ENCODE results near the gene LRPPRC.
"Not testable (repeated sequence)": the region's sequence is repeated elsewhere in the genome, so short reads cannot be mapped to it uniquely, and the experiment has no call there.

Gene LRPPRC

GRCh38 chr2:43924463-43924862 is 71.3 kb downstream of the LRPPRC start:
- TF ChIP-seq, protein P1, sequence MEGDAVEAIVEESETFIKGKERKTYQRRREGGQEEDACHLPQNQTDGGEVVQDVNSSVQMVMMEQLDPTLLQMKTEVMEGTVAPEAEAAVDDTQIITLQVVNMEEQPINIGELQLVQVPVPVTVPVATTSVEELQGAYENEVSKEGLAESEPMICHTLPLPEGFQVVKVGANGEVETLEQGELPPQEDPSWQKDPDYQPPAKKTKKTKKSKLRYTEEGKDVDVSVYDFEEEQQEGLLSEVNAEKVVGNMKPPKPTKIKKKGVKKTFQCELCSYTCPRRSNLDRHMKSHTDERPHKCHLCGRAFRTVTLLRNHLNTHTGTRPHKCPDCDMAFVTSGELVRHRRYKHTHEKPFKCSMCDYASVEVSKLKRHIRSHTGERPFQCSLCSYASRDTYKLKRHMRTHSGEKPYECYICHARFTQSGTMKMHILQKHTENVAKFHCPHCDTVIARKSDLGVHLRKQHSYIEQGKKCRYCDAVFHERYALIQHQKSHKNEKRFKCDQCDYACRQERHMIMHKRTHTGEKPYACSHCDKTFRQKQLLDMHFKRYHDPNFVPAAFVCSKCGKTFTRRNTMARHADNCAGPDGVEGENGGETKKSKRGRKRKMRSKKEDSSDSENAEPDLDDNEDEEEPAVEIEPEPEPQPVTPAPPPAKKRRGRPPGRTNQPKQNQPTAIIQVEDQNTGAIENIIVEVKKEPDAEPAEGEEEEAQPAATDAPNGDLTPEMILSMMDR (IDR thresholded peaks at IDR 0.05; ENCODE audit: low read depth, low read length, missing control alignments) = no peak
- H3K4me3 ChIP-seq (ENCODE audit: low read depth, low read length) = no peak overlapping the region
- DNase-seq (ENCODE audit: low read depth) = no peak

DNA sequence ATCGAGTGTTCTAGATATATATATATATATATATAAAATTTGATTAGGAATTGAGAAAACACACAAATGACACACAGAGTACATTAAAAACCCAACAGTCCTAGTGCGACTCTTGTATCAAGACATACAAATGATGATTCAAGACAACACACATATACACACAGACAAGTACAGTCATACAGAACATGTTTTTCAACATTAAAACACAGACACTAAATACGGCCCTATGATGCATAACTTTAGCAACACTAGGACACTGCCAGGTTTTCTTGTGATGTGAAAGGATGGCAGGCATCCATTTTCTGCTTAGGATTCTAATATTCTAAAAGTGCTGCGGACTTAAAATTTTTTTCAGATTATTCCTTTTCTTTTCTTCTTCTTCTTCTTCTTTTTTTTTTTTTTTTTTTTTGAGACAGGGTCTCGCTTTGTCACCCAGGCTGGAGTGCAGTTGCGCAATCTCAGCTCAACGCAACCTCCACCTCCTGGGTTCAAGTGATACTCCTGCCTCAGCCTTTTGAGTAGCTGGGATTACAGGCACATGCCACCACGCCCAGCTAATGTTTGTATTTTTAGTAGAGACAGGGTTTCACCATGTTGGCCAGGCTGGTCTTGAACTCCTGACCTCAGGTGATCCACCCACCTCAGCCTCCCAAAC is 84.5 kb downstream of the LRPPRC start:
- H3K4me3 ChIP-seq (ENCODE audit: low read depth, low read length); DNase-seq (ENCODE audit: low read depth): not testable (repeated sequence)

DNA sequence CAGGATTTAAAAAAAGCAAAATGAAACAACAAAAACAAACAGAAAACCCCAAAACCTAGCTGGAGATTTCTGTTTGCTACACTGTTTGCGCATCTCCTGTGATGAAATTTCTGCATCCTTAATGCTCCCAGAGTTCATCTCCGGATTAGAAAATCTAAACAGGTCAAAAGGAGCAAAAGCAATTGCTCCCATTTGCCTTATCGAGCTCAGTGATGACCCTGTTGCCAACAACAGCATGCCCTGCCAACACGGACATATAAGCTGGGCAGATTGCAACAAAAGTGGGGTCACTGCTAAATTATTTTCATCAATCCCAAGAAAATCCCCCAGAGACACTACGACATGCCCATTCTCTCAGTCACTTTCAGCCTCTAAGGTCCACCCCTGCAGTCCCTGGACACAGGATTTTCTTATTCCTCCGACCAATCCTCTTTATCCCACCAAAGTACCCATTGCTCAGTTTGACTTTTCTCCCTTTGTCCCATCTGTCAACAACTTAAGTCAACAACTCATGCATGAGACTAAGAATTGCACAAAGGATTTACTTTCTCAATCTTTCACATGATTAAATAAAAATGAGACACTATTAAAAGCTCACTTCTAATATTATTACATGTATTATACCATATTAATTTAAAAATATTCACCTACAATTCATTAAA is 89.2 kb downstream of the LRPPRC start:
- DNase-seq (ENCODE audit: low read depth) = no peak
- TF ChIP-seq, protein P1 (IDR thresholded peaks at IDR 0.05; ENCODE audit: low read depth, low read length, missing control alignments) = no peak
- no peak overlapping the region for H3K4me3 ChIP-seq (ENCODE audit: low read depth, low read length)

DNA sequence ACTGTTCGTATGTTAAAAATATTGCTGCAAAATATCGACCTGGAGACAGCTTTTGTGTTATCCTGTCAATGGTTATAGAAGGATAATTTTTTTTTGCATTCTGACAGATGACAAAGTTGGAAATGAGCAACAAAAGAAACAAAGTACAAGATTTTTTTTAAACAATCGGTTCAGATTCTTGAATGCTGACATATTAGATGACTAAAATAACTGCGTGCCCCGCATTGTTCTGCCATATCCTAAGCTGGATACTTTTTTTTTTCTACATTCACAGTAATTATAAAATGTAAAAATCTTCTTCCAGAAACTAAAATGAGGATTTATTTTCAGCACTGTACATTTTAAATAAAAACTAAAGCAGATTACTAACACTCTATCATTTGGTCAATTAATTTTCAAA is 89.9 kb downstream of the LRPPRC start:
- DNase-seq (ENCODE audit: low read depth) = no peak
- TF ChIP-seq, protein P1 (IDR thresholded peaks at IDR 0.05; ENCODE audit: low read depth, low read length, missing control alignments) = no peak
- no peak overlapping the region for H3K4me3 ChIP-seq (ENCODE audit: low read depth, low read length)

- H3K4me3 ChIP-seq (ENCODE audit: low read depth, low read length) = no peak overlapping the region
- TF ChIP-seq, protein P1 (IDR thresholded peaks at IDR 0.05; ENCODE audit: low read depth, low read length, missing control alignments) = no peak
- no peak for DNase-seq (ENCODE audit: low read depth)
Observed at GRCh38 chr2:43905371-43905803, 90.4 kb downstream of the LRPPRC start.

DNA sequence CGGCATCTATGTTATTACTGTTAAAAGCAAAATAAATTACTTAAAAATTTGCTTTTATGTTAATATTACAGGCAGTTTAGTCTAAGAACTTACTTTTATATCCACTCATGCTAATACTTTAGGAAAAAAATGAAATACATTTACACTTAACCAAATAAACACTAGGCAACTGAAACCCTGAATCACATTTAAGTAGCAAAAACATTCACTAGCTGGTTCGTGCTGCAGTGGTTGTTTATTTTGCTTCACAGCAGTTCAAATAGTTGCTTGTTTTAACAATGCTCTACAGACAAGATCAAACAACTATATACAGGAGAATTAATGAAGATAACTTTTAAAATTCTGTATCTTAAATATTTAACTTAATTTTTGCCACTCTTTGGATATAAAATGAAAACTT is 96.2 kb downstream of the LRPPRC start:
- TF ChIP-seq, protein P1 (IDR thresholded peaks at IDR 0.05; ENCODE audit: low read depth, low read length, missing control alignments) = no peak
- no peak for DNase-seq (ENCODE audit: low read depth)
- H3K4me3 ChIP-seq (ENCODE audit: low read depth, low read length) = no peak overlapping the region

GRCh38 chr2:43898838-43899346 is 96.9 kb downstream of the LRPPRC start:
- TF ChIP-seq, protein P1 (IDR thresholded peaks at IDR 0.05; ENCODE audit: low read depth, low read length, missing control alignments) = no peak
- no peak for DNase-seq (ENCODE audit: low read depth)
- no peak overlapping the region for H3K4me3 ChIP-seq (ENCODE audit: low read depth, low read length)
